Loucy (cell line): Measurements from ENCODE around the gene ACAD11.

Experiments
- EZH2phosphoT487 ChIP-seq: fragments of 200-600 bp; IDR thresholded peaks from 2 replicates; pipeline ENCODE4 v1.6.1; 2018; ENCODE audit warnings: antibody characterized with exemption, mild to moderate bottlenecking, moderate library complexity, borderline replicate concordance
- TF ChIP-seq, protein P1 (sequence below): fragments of 200-600 bp; sonication (generic); conservative IDR thresholded peaks from 2 replicates; pipeline ENCODE4 v1.5.1; 2014; ENCODE audit warnings: mild to moderate bottlenecking, antibody characterized with exemption, low read length

GRCh38 chr3:132616780-132617179 lies 42.8 kb downstream of the ACAD11 start:
- TF ChIP-seq, protein P1, sequence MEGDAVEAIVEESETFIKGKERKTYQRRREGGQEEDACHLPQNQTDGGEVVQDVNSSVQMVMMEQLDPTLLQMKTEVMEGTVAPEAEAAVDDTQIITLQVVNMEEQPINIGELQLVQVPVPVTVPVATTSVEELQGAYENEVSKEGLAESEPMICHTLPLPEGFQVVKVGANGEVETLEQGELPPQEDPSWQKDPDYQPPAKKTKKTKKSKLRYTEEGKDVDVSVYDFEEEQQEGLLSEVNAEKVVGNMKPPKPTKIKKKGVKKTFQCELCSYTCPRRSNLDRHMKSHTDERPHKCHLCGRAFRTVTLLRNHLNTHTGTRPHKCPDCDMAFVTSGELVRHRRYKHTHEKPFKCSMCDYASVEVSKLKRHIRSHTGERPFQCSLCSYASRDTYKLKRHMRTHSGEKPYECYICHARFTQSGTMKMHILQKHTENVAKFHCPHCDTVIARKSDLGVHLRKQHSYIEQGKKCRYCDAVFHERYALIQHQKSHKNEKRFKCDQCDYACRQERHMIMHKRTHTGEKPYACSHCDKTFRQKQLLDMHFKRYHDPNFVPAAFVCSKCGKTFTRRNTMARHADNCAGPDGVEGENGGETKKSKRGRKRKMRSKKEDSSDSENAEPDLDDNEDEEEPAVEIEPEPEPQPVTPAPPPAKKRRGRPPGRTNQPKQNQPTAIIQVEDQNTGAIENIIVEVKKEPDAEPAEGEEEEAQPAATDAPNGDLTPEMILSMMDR, result no peak
- no peak for TF ChIP-seq EZH2phosphoT487
